Uterus (tissue), 4 donors: ENCODE data around the gene PEDS1. TPM values are rescaled to one million over a fixed set of nuclear protein-coding genes. Genes with fewer than 3 reads are reported as not detected.
A peak's percentile ranks its signal among the peaks of the same experiment; 100 is the strongest.
"Not testable (repeated sequence)": the region's sequence is repeated elsewhere in the genome, so short reads cannot be mapped to it uniquely, and the experiment has no call there.

Source experiments
- DNase-seq, 2 donors: peaks; one replicate each; pipeline ENCODE4 v3.0.0-alpha.2; 2019 to 2020
- H3K27ac ChIP-seq, 2 donors: fragments of 200-600 bp; sonication (generic); 1 replicate in 1 of 2; 2 replicates in 1 of 2; pipeline ENCODE4 v1.5.1; 2016 to 2018
- H3K27me3 ChIP-seq, 2 donors: fragments of 200-600 bp; sonication (generic); one replicate each; pipeline ENCODE4 v1.5.1; 2018 to 2019; ENCODE audit warnings: control low read depth in 1 of 2
- H3K36me3 ChIP-seq, 2 donors: fragments of 200-600 bp; sonication (generic); one replicate each; pipeline ENCODE4 v1.5.1; 2019; ENCODE audit warnings: control low read depth in 1 of 2
- H3K4me1 ChIP-seq, 2 donors: fragments of 200-600 bp; sonication (generic); one replicate each; pipeline ENCODE4 v1.5.1; 2018 to 2019; ENCODE audit warnings: control low read depth in 1 of 2
- H3K4me3 ChIP-seq, 2 donors: fragments of 200-600 bp; sonication (generic); 1 replicate in 1 of 2; 2 replicates in 1 of 2; pipeline ENCODE4 v1.5.1; 2018 to 2019; ENCODE audit warnings: mild to moderate bottlenecking in 1 of 2
- H3K9me3 ChIP-seq, 2 donors: fragments of 200-600 bp; sonication (generic); one replicate each; pipeline ENCODE4 v1.5.1; 2019; ENCODE audit warnings: control low read depth in 1 of 2
- CTCF ChIP-seq, 4 experiments: fragments of 200-600 bp in 2 of 4; fragments of 450-650 bp in 2 of 4; sonication (generic) in 2 of 4; IDR thresholded peaks; one replicate each; pipeline ENCODE4 v1.5.1; 2016 to 2019; ENCODE audit warnings: antibody characterized with exemption in 4 of 4, mild to moderate bottlenecking in 2 of 4, moderate library complexity in 1 of 4
- POLR2A ChIP-seq, 2 donors: fragments of 450-650 bp; IDR thresholded peaks; one replicate each; pipeline ENCODE4 v1.6.1; 2016; ENCODE audit warnings: antibody characterized with exemption in 2 of 2, mild to moderate bottlenecking in 1 of 2, moderate library complexity in 1 of 2
- intact Hi-C: fragments of 100-400 bp; cut with DNase I; formaldehyde crosslinking; loops from one replicate; pipeline ENCODE4 v1.15.1; 2023; ENCODE audit warnings: low total_unique reads
- total RNA-seq, 4 donors: library from RNA; depleted of rRNA in 3 of 4; stranded (reverse); fragments of >200 nt in 3 of 4; gene quantifications; one replicate each; pipeline versions ENCODE4 v1.1.0 to v1.2.4, GENCODE V29; 2014 to 2023
- donor health status: DM: yes; HTN: yes; CAD: no.

The PEDS1 gene
- total RNA-seq, 4 donors from 2014 or later, result 1.5 to 19.8 (median 6.1) TPM

DNA sequence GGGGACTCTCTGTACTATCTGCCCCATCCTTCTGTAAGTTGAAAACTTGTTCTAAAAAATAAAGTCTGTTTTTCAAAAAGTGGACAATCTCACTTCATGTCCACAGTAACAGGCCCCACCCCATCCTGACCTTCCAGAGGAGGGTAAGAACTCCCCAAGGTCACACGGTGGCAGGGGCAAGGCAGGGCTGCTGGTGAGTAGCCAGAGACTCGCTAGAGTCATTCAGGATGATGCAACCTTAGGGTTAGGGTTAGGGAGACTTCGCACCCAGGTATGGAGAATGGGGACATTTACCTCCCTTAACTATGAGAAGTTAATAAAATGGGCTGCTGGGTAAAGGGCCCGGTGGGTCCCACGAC is 15.4 kb downstream of the PEDS1 start:
- H3K36me3 ChIP-seq, result no peaks in the 10 kb centered on the region
- H3K9me3 ChIP-seq, result no peaks in the 10 kb centered on the region
- intact Hi-C loops, result no loop called here
- TF ChIP-seq POLR2A (IDR thresholded peaks at IDR 0.05) (no peak), CTCF (IDR thresholded peaks at IDR 0.05) (no peak)
- H3K27me3 ChIP-seq, result no peaks in the 10 kb centered on the region
- DNase-seq, result no peak
- H3K4me3 ChIP-seq, result no peak overlapping the region
- H3K4me1 ChIP-seq, result peaks cover 0 to 3% of the 10 kb centered on the region in 2 donors
- H3K27ac ChIP-seq, result peak overlapping the region; percentile 38 to 52

GRCh38 chr20:50137702-50138101 is 15.8 kb downstream of the PEDS1 start:
- H3K27ac ChIP-seq, result peak overlapping the region in 1 of 2 donors; percentile 52

DNA sequence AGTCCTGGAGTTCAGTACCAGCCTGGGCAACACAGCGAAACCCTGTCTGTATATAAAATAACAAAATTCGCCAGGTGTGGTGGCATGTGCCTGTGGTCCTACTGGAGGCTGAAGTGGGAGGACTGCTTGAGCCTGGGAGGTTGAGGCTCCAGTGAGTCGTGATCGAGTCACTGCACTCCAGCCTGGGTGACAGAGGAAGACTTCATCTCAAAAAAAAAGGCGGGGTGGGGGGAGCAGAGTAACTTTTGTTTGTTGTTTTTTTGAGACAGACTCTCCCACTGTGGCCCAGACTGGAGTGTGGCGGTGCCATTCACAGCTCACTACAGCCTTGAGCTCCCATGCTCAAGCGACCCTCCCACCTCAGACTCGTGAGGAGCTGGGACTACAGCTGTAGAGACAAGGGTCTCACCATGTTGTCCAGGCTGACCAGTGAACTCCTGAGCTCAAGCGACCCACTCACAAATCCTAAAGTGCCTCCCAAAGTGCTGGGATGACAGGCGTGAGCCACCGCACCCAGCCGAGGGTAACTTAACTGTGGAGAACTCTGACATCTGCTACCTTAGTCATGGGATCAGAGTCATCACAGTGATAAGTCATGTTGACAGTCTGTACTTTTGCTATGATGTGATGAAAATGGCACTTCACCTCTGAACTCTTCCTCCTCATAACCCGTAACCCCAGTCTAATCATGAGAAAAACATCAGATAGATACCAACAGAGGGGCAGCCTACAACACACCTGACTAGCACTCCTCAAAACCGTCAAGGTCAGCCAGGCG is 16.5 kb downstream of the PEDS1 start:
- TF ChIP-seq CTCF (IDR thresholded peaks at IDR 0.05) (no peak), POLR2A (IDR thresholded peaks at IDR 0.05) (no peak)
- Histone ChIP-seq H3K27ac (peak overlapping the region in 1 of 2 donors; percentile 52), H3K36me3 (no peaks in the 10 kb centered on the region), H3K9me3 (no peaks in the 10 kb centered on the region), H3K4me3 (no peak overlapping the region), H3K4me1 (peaks cover 0 to 3% of the 10 kb centered on the region in 2 donors), H3K27me3 (no peaks in the 10 kb centered on the region)
- DNase-seq, result no peak
- intact Hi-C loops, result no loop called here

More at GRCh38 chr20:50137702-50138101, 15.8 kb downstream of the PEDS1 start:
- DNase-seq, H3K9me3 ChIP-seq, H3K27me3 ChIP-seq, H3K4me1 ChIP-seq, H3K36me3 ChIP-seq, H3K4me3 ChIP-seq, intact Hi-C loops: not testable (repeated sequence)

- H3K27me3 ChIP-seq, DNase-seq, H3K27ac ChIP-seq, H3K9me3 ChIP-seq, intact Hi-C loops, H3K4me3 ChIP-seq, H3K4me1 ChIP-seq, H3K36me3 ChIP-seq: not testable (repeated sequence)
Observed at GRCh38 chr20:50135157-50135556, 18.4 kb downstream of the PEDS1 start.

DNA sequence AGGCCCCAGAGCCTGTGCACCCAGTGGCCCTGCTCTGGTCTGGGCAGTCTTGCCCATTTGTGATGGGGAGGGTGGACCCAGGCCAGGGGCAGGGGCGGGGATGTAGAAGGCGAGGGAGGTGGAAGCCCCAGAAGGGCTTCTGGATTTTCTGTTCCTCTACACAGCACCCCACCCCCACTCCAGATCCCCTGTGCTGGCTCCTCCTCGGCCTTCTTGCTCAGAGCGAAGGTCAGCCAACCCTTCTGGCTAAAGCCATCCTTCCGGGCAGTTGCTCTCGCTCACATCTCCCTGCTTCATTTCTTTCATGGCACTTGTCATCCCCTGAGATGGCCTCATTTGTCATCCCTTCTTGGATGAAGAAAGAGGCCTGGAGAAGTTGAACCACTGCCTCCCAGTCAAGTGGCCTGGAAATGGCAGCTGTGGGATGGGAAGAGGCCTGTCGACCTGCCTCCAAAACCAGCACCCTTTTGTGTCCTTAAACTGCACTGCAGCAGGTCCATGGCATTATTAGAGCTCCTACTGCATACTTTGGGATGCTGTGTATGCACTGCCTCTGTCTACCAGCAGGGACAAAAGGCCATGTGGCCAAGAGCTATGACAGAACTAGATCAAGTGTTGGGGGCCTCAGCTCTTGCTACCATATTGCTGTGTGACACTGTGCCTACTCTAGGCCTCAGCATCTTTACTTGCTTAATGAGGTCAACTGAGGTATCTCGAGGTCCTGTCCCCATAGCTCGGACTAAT is 19.9 kb downstream of the PEDS1 start:
- H3K36me3 ChIP-seq, result no peaks in the 10 kb centered on the region
- no peaks in the 10 kb centered on the region for H3K9me3 ChIP-seq
- no peak for DNase-seq
- peak overlapping the region in 1 of 2 donors; percentile 37 for H3K27ac ChIP-seq
- peaks cover 0 to 6% of the 10 kb centered on the region in 2 donors for H3K4me1 ChIP-seq
- no peaks in the 10 kb centered on the region for H3K27me3 ChIP-seq
- intact Hi-C loops, result no loop called here
- no peak overlapping the region for H3K4me3 ChIP-seq
- TF ChIP-seq CTCF (IDR thresholded peaks at IDR 0.05), result no peak
- TF ChIP-seq POLR2A (IDR thresholded peaks at IDR 0.05), result no peak

GRCh38 chr20:50133041-50133440 is 20.5 kb downstream of the PEDS1 start:
- intact Hi-C loops, result no loop called here
- DNase-seq, result no peak
- Histone ChIP-seq H3K36me3 (no peaks in the 10 kb centered on the region), H3K27ac (peak overlapping the region in 1 of 2 donors; percentile 37), H3K4me1 (peaks cover 0 to 6% of the 10 kb centered on the region in 2 donors), H3K27me3 (no peaks in the 10 kb centered on the region), H3K4me3 (no peak overlapping the region), H3K9me3 (no peaks in the 10 kb centered on the region)
- no peak for TF ChIP-seq CTCF (IDR thresholded peaks at IDR 0.05)
- no peak for TF ChIP-seq POLR2A (IDR thresholded peaks at IDR 0.05)
